Liver (tissue), 9 donors: ENCODE results near the gene EIF2AK3. TPM values are rescaled to one million over a fixed set of nuclear protein-coding genes. Genes with fewer than 3 reads are reported as not detected.
A peak's percentile ranks its signal among the peaks of the same experiment; 100 is the strongest.

Source experiments
- DNase-seq: peaks from one replicate; pipeline ENCODE4 v3.0.0-alpha.2; 2017; ENCODE audit warnings: low spot score
- H3K27ac ChIP-seq, 2 donors: one replicate each; pipeline ENCODE4 v1.7.0; 2013; ENCODE audit warnings: inconsistent platforms in 2 of 2, low read length in 2 of 2, control low read depth in 1 of 2, low read depth in 1 of 2, mild to moderate bottlenecking in 1 of 2
- H3K27me3 ChIP-seq, 4 donors: one replicate each; pipeline versions ENCODE4 v1.6.1 to v1.7.0; 2013; ENCODE audit warnings: low read length in 3 of 4, inconsistent platforms in 1 of 4, mild to moderate bottlenecking in 1 of 4, moderate library complexity in 1 of 4; ENCODE audit not compliant: control insufficient read depth in 4 of 4, insufficient read depth in 4 of 4
- H3K36me3 ChIP-seq, 4 donors: one replicate each; pipeline versions ENCODE4 v1.6.1 to v1.7.0; 2013; ENCODE audit warnings: low read length in 3 of 4, mild to moderate bottlenecking in 3 of 4, low read depth in 1 of 4, moderate library complexity in 1 of 4; ENCODE audit not compliant: control insufficient read depth in 4 of 4, insufficient read depth in 3 of 4
- H3K4me1 ChIP-seq, 4 donors: one replicate each; pipeline versions ENCODE4 v1.6.1 to v1.7.0; 2013; ENCODE audit warnings: low read length in 3 of 4, mild to moderate bottlenecking in 3 of 4, moderate library complexity in 1 of 4; ENCODE audit not compliant: control insufficient read depth in 4 of 4, insufficient read depth in 4 of 4
- H3K4me3 ChIP-seq, 3 donors: one replicate each; pipeline versions ENCODE4 v1.6.1 to v1.7.0; 2013; ENCODE audit warnings: low read length in 3 of 3, control low read depth in 1 of 3, low read depth in 1 of 3, mild to moderate bottlenecking in 1 of 3
- H3K9ac ChIP-seq, 2 donors: one replicate each; pipeline ENCODE4 v1.7.0; 2013; ENCODE audit warnings: low read length in 2 of 2, mild to moderate bottlenecking in 2 of 2, moderate library complexity in 2 of 2, control low read depth in 1 of 2, low read depth in 1 of 2
- H3K9me3 ChIP-seq, 4 donors: one replicate each; pipeline versions ENCODE4 v1.6.1 to v1.7.0; 2013; ENCODE audit warnings: low read length in 3 of 4; ENCODE audit not compliant: control insufficient read depth in 4 of 4
- CTCF ChIP-seq: fragments of 150-350 bp; IDR thresholded peaks from 2 replicates; pipeline ENCODE4 v1.5.1; 2017; ENCODE audit warnings: improper control_type of control experiment, low read depth, low read length; ENCODE audit not compliant: missing input control
- EGR1 ChIP-seq, 2 donors: IDR thresholded peaks; 2 replicates each; pipeline ENCODE4 v1.6.1; 2016 to 2018; ENCODE audit warnings: antibody characterized with exemption in 2 of 2, low read depth in 2 of 2
- FOXA1 ChIP-seq: IDR thresholded peaks from 2 replicates; pipeline ENCODE4 v1.6.1; 2016; ENCODE audit warnings: antibody characterized with exemption
- FOXA2 ChIP-seq: IDR thresholded peaks from 2 replicates; pipeline ENCODE4 v1.6.1; 2016; ENCODE audit warnings: antibody characterized with exemption
- GABPA ChIP-seq, 2 donors: IDR thresholded peaks in 1 of 2; conservative IDR thresholded peaks in 1 of 2; 2 replicates each; pipeline ENCODE4 v1.6.1; 2016; ENCODE audit warnings: antibody characterized with exemption in 2 of 2, mild to moderate bottlenecking in 1 of 2, moderate library complexity in 1 of 2
- HNF4A ChIP-seq, 2 donors: conservative IDR thresholded peaks; 2 replicates each; pipeline ENCODE4 v1.6.1; 2016; ENCODE audit warnings: antibody characterized with exemption in 2 of 2, mild to moderate bottlenecking in 2 of 2
- JUND ChIP-seq, 2 donors: IDR thresholded peaks; 2 replicates each; pipeline ENCODE4 v1.6.1; 2016; ENCODE audit warnings: antibody characterized with exemption in 2 of 2
- MAX ChIP-seq: IDR thresholded peaks from 2 replicates; pipeline ENCODE4 v1.6.1; 2016; ENCODE audit warnings: antibody characterized with exemption
- NR2F2 ChIP-seq: IDR thresholded peaks from 2 replicates; pipeline ENCODE4 v1.6.1; 2016; ENCODE audit warnings: antibody characterized with exemption
- RAD21 ChIP-seq, 2 donors: IDR thresholded peaks; 2 replicates each; pipeline ENCODE4 v1.6.1; 2016; ENCODE audit warnings: antibody characterized with exemption in 2 of 2, mild to moderate bottlenecking in 2 of 2
- RXRA ChIP-seq, 2 donors: IDR thresholded peaks; 2 replicates each; pipeline ENCODE4 v1.6.1; 2017 to 2018; ENCODE audit warnings: antibody characterized with exemption in 2 of 2, mild to moderate bottlenecking in 1 of 2
- SP1 ChIP-seq: IDR thresholded peaks from 2 replicates; pipeline ENCODE4 v1.6.1; 2018; ENCODE audit warnings: antibody characterized with exemption, mild to moderate bottlenecking
- TAF1 ChIP-seq: conservative IDR thresholded peaks from 2 replicates; pipeline ENCODE4 v1.6.1; 2016; ENCODE audit warnings: antibody characterized with exemption, mild to moderate bottlenecking
- YY1 ChIP-seq: IDR thresholded peaks from 2 replicates; pipeline ENCODE4 v1.6.1; 2016; ENCODE audit warnings: antibody characterized with exemption, mild to moderate bottlenecking
- WGBS: extraction: QIAGEN DNeasy Blood & Tissue Kit; methylation state at CpG from one replicate; pipeline ENCODE4 v1.1.7; 2013; 5-methylcytosine and 5-hydroxymethylcytosine counted together
- polyA plus RNA-seq, 2 donors: library from polyadenylated mRNA; stranded (reverse) in 1 of 2; unstranded in 1 of 2; fragments of 200-250 nt in 1 of 2; fragments of >200 nt in 1 of 2; fragmentation: Nextera tagmentation in 1 of 2; extraction: Ambion mirVana in 1 of 2; gene quantifications; one replicate each; pipeline versions ENCODE4 v1.2.1 to v1.2.3, GENCODE V29; 2013 to 2015
- total RNA-seq, 2 donors: library from RNA; depleted of rRNA; stranded (reverse); fragments of >200 nt; gene quantifications; one replicate each; pipeline ENCODE4 v1.2.3, GENCODE V29; 2014
- TF ChIP-seq, protein P1 (sequence below): IDR thresholded peaks from 2 replicates; pipeline ENCODE4 v1.6.1; 2016; ENCODE audit warnings: antibody characterized with exemption, mild to moderate bottlenecking
- TF ChIP-seq, protein P2 (sequence below): IDR thresholded peaks from 2 replicates; pipeline ENCODE4 v1.6.1; 2016; ENCODE audit warnings: antibody characterized with exemption
- TF ChIP-seq, protein P3 (sequence below): IDR thresholded peaks from 2 replicates; pipeline ENCODE4 v1.6.1; 2016; ENCODE audit warnings: antibody characterized with exemption
- donor health status: healthy.
- donor health status: healthy.
- donor health status: healthy.
- donor health status: healthy.
- donor health status: healthy.

The EIF2AK3 gene
- 10 to 100 TPM in 1 of 2 donors, 1 to 10 TPM in 1; 9.2 to 31.5 TPM for total RNA-seq
- polyA plus RNA-seq = 1 to 10 TPM; 2.9 to 9.1 TPM

GRCh38 chr2:88627055-88627855 lies at the start of gene EIF2AK3:
Gene EIF2AK3 (minus strand): TSS chr2:88627464. CDS start chr2:88627274, 190 bp downstream.
- peak; percentile 39 for TF ChIP-seq FOXA1
- peak in 1 of 2 donors; percentile 13 for TF ChIP-seq HNF4A (conservative IDR thresholded peaks at IDR 0.05)
- no peak for TF ChIP-seq TAF1
- peak; percentile 18 for TF ChIP-seq CTCF
- TF ChIP-seq, protein P1, sequence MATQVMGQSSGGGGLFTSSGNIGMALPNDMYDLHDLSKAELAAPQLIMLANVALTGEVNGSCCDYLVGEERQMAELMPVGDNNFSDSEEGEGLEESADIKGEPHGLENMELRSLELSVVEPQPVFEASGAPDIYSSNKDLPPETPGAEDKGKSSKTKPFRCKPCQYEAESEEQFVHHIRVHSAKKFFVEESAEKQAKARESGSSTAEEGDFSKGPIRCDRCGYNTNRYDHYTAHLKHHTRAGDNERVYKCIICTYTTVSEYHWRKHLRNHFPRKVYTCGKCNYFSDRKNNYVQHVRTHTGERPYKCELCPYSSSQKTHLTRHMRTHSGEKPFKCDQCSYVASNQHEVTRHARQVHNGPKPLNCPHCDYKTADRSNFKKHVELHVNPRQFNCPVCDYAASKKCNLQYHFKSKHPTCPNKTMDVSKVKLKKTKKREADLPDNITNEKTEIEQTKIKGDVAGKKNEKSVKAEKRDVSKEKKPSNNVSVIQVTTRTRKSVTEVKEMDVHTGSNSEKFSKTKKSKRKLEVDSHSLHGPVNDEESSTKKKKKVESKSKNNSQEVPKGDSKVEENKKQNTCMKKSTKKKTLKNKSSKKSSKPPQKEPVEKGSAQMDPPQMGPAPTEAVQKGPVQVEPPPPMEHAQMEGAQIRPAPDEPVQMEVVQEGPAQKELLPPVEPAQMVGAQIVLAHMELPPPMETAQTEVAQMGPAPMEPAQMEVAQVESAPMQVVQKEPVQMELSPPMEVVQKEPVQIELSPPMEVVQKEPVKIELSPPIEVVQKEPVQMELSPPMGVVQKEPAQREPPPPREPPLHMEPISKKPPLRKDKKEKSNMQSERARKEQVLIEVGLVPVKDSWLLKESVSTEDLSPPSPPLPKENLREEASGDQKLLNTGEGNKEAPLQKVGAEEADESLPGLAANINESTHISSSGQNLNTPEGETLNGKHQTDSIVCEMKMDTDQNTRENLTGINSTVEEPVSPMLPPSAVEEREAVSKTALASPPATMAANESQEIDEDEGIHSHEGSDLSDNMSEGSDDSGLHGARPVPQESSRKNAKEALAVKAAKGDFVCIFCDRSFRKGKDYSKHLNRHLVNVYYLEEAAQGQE = no peak
- peak; percentile 69 to 92 for TF ChIP-seq GABPA (IDR thresholded peaks at IDR 0.05 in 1 of 2, conservative IDR thresholded peaks at IDR 0.05 in 1 of 2)
- no peak for TF ChIP-seq NR2F2
- peak; percentile 96 for TF ChIP-seq YY1
- no peak for TF ChIP-seq RXRA (IDR thresholded peaks at IDR 0.05)
- peak; percentile 24 to 42 for TF ChIP-seq JUND (IDR thresholded peaks at IDR 0.05)
- TF ChIP-seq SP1 = peak; percentile 100
- TF ChIP-seq, protein P2, sequence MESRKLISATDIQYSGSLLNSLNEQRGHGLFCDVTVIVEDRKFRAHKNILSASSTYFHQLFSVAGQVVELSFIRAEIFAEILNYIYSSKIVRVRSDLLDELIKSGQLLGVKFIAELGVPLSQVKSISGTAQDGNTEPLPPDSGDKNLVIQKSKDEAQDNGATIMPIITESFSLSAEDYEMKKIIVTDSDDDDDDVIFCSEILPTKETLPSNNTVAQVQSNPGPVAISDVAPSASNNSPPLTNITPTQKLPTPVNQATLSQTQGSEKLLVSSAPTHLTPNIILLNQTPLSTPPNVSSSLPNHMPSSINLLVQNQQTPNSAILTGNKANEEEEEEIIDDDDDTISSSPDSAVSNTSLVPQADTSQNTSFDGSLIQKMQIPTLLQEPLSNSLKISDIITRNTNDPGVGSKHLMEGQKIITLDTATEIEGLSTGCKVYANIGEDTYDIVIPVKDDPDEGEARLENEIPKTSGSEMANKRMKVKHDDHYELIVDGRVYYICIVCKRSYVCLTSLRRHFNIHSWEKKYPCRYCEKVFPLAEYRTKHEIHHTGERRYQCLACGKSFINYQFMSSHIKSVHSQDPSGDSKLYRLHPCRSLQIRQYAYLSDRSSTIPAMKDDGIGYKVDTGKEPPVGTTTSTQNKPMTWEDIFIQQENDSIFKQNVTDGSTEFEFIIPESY = peak; percentile 87
- no peak for TF ChIP-seq EGR1 (IDR thresholded peaks at IDR 0.05; ENCODE audit: low read depth in 2 of 2)
- TF ChIP-seq MAX = peak; percentile 45
- TF ChIP-seq, protein P3, sequence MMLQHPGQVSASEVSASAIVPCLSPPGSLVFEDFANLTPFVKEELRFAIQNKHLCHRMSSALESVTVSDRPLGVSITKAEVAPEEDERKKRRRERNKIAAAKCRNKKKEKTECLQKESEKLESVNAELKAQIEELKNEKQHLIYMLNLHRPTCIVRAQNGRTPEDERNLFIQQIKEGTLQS = no peak
- TF ChIP-seq FOXA2 = peak; percentile 33
- no peak for TF ChIP-seq RAD21 (IDR thresholded peaks at IDR 0.05)
- peaks cover under 1 to 29% (median 13%) of the 10 kb centered on the region in 4 donors for H3K4me1 ChIP-seq
- H3K4me3 ChIP-seq = peak within 1 kb of the TSS; percentile 88 to 91 (median 89)
- no peaks in the 10 kb centered on the region for H3K36me3 ChIP-seq
- H3K27me3 ChIP-seq = no peaks in the 10 kb centered on the region
- DNase-seq = peak; percentile 97
- peak within 1 kb of the TSS; percentile 91 to 98 for H3K9ac ChIP-seq
- WGBS = under 1% methylated on average over 75 of the region's 75 CpGs
- no peaks in the 10 kb centered on the region for H3K9me3 ChIP-seq
- H3K27ac ChIP-seq = peak within 1 kb of the TSS; percentile 96 to 99
